DMS79 treated with DMSO at 0.1 percent for 48 hours (cell line): Measurements from ENCODE around the gene ABHD17C.

Experiments used
- DNase-seq: peaks from one replicate; lab custom pipeline; 2025; lab: John Stamatoyannopoulos, UW

The ABHD17C gene

GRCh38 chr15:80689716-80690115 is 5.4 kb upstream of the ABHD17C start:
- no peak for DNase-seq

GRCh38 chr15:80691575-80691974 is 3.5 kb upstream of the ABHD17C start:
- no peak for DNase-seq

- peak; percentile 9 for DNase-seq
These were observed 1.2 kb upstream of the ABHD17C start for GRCh38 chr15:80693682-80694610.

GRCh38 chr15:80694611-80695098 is 455 bp upstream of the ABHD17C start:
- DNase-seq, result no peak

- no peak for DNase-seq
These were observed 976 bp downstream of the ABHD17C start for GRCh38 chr15:80695911-80696661.

GRCh38 chr15:80697075-80697685 is 2.1 kb downstream of the ABHD17C start:
- DNase-seq, result no peak

GRCh38 chr15:80698676-80699075 is 3.6 kb downstream of the ABHD17C start:
- no peak for DNase-seq

GRCh38 chr15:80699981-80700380 is 4.9 kb downstream of the ABHD17C start:
- DNase-seq, result no peak

- no peak for DNase-seq
These were observed 6.7 kb downstream of the ABHD17C start for GRCh38 chr15:80701676-80702311.

GRCh38 chr15:80703081-80703480 is 8.0 kb downstream of the ABHD17C start:
- no peak for DNase-seq

GRCh38 chr15:80703965-80704364 is 8.9 kb downstream of the ABHD17C start:
- DNase-seq, result no peak

- DNase-seq, result no peak
These were observed 11.1 kb downstream of the ABHD17C start for GRCh38 chr15:80706161-80706560.

- DNase-seq, result no peak
These were observed 14.4 kb downstream of the ABHD17C start for GRCh38 chr15:80709542-80709941.

- DNase-seq, result no peak
These were observed 15.8 kb downstream of the ABHD17C start for GRCh38 chr15:80710635-80711554.

GRCh38 chr15:80711886-80712285 is 16.8 kb downstream of the ABHD17C start:
- DNase-seq, result no peak

GRCh38 chr15:80712956-80713355 is 17.8 kb downstream of the ABHD17C start:
- no peak for DNase-seq

GRCh38 chr15:80721476-80721875 is 26.4 kb downstream of the ABHD17C start:
- DNase-seq, result no peak

GRCh38 chr15:80722811-80723210 is 27.7 kb downstream of the ABHD17C start:
- DNase-seq, result no peak

GRCh38 chr15:80727196-80727595 is 32.1 kb downstream of the ABHD17C start:
- no peak for DNase-seq

- DNase-seq, result no peak
These were observed 32.5 kb downstream of the ABHD17C start for GRCh38 chr15:80727596-80727995.

GRCh38 chr15:80730387-80730786 is 35.3 kb downstream of the ABHD17C start:
- no peak for DNase-seq
